GM13977 (cell line): ENCODE results near the gene FNDC1.

Experiments
- DNase-seq: peaks from one replicate; pipeline ENCODE4 v3.0.0; 2012; ENCODE audit warnings: low spot score
- CTCF ChIP-seq: IDR thresholded peaks from 2 replicates; pipeline ENCODE4 v1.5.1; 2012; ENCODE audit warnings: mild to moderate bottlenecking, control low read depth; ENCODE audit not compliant: insufficient read depth; ENCODE audit errors: extremely low read depth, missing control alignments
- in situ Hi-C: fragments of 300-500 bp; cut with MboI; formaldehyde crosslinking; loops from one replicate; pipeline ENCODE4 v1.12.0; 2022; ENCODE audit warnings: low sequenced_read_pairs, low pct_unique_long_range_greater_than_20kb, mixed read lengths, inconsistent platforms; ENCODE audit not compliant: unreplicated experiment

Gene FNDC1

DNA sequence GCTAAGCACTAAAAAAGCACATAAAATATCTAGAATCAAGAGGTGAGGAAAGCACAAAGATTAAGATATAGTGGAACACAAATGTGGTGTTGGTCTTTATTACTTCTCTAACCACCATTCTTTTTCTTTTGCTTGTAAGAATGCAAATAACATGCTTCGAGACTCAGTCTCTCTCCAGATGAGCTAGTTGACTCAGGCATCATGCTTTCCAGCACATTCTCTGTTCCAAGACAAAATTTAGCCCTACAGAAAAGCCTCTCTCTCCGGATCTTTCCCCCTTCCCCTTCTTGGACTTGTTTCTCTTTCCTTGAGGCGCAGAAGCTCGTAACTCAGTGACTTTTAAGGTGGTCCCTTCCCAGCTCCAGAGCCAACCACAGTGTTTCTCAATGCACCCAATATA is 91.0 kb downstream of the FNDC1 start:
- in situ Hi-C loops = no loop called here
- DNase-seq = no peak
- TF ChIP-seq CTCF = no peak

DNA sequence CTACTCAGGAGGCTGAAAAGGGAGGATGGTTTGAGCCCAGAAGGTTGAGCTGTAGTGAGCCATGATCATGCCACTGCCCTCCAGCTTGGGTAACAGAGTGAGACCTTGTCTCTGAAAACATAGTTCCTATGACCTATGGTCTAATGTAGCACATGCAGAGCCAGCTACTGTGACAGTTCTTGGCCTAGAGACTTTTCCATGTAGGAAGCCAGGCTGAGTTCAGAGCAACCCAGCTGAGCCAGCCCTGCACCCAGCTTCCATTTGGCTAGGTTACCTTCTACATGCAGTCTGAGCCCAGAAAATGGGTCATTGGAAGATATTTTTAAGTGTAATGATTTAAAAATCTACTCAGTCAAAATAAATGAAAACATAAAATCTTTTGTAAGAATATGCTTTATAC is 92.8 kb downstream of the FNDC1 start:
- DNase-seq = no peak
- no peak for TF ChIP-seq CTCF
- in situ Hi-C loops = no loop called here

DNA sequence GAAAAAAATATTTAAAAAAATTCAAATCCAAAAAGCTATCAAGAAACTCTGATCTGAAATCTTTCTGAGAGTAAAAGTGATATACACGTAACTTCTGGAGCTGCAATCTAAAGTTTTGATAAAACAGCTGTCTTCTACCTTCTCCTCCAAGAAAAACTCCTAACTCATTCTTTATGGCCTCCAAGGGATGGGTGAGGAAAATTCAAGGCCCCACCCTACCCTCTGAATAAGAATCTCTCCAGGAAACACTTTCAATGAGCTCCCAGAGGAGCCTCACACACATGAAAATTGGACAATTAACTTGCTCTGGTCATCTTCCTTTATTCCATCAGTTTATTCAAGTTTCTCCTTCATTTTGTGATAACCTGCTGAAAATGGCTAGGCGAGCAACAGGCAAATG is 93.4 kb downstream of the FNDC1 start:
- in situ Hi-C loops = no loop called here
- DNase-seq = no peak
- no peak for TF ChIP-seq CTCF

- no peak for DNase-seq
- no peak for TF ChIP-seq CTCF
- in situ Hi-C loops = no loop called here
Observed at GRCh38 chr6:159267165-159267564, 98.0 kb downstream of the FNDC1 start.

DNA sequence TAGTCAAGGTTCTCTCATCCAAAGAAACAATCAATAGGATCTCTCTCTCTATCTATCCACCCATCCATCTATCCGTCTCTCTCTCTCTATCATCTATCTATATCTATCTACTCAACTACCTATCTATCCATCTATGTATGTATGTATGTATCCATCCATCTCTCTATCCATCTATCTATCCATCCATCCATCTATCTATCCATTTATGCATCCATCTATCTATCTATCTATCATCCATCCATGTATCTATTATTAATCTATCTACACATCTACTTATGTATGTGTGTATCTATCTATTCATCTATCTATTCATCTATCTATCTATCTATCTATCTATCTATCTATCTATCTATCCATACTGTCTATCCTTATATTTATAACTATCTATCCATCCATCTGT is 99.3 kb downstream of the FNDC1 start:
- DNase-seq = no peak
- in situ Hi-C loops = no loop called here
- no peak for TF ChIP-seq CTCF

- in situ Hi-C loops = no loop called here
- no peak for DNase-seq
- no peak for TF ChIP-seq CTCF
Observed at GRCh38 chr6:159271257-159271656, 102.1 kb downstream of the FNDC1 start.

DNA sequence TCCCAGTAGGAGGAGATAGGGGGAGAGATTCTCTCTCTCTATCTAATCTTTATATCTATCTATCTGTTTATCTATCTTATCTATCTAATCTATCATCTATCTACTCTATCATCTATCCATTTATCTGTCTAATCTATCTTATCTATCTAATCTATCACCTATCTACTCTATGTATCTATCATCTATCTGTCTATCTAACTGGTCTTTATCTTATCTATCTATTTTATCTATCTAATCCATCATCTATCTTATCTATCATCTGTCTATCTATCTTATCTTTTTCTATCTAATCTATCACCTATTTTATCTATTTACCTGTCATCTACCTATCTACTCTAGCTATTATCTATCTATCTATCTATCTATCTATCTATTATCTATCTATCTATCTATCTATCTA is 109.4 kb downstream of the FNDC1 start:
- in situ Hi-C loops = no loop called here
- DNase-seq = no peak
- no peak for TF ChIP-seq CTCF
